K562 (cell line): ENCODE data around the gene PCDHB16. TPM values are rescaled to one million over a fixed set of nuclear protein-coding genes. Genes with fewer than 3 reads are reported as not detected.
A peak's percentile ranks its signal among the peaks of the same experiment; 100 is the strongest.

Experiments
- ATAC-seq: fragments of 200-7000 bp; cut with Tn5 transposase; 3 replicates; pipeline ENCODE4 v1.9.1; 2020; ENCODE audit warnings: moderate library complexity
- BruUV-seq: library from RNA; stranded (reverse); fragments of 400-500 nt; replicated peaks from 2 replicates; lab custom pipeline; 2021; lab: Mats Ljungman, UMichigan
- CTCF ChIA-PET: fragments of 300-600 bp; formaldehyde crosslinking; extraction: SDS; loops from one replicate; lab custom pipeline; 2021; ENCODE audit warnings: low intra/inter-chr PET ratio; lab: Yijun Ruan, JAX
- POLR2A ChIA-PET: fragments of 300-600, 350-650 bp; sonication (Branson Sonifier 250); formaldehyde crosslinking; extraction: SDS; loops from one replicate; lab custom pipeline; 2021; ENCODE audit warnings: antibody characterized with exemption, inconsistent platforms; lab: Yijun Ruan, JAX
- DNase-seq, 4 experiments: peaks; one replicate each; pipeline versions ENCODE4 v3.0.0 to v3.0.0-alpha.2; 2011 to 2018; ENCODE audit warnings: low spot score in 3 of 4, mixed read lengths in 3 of 4; ENCODE audit errors: extremely low read depth in 1 of 4
- FAIRE-seq: peaks from 2 replicates; lab custom pipeline; 2011; peaks lifted over from hg19 to GRCh38; lab: Jason Lieb, UNC
- H2AFZ ChIP-seq: 2 replicates; pipeline ENCODE4 v1.6.0; 2011; ENCODE audit warnings: low read depth, low read length, control low read depth, inconsistent platforms
- H3K27ac ChIP-seq: fragments of 200-600 bp; 3 replicates; pipeline ENCODE4 v1.8.0; 2011; ENCODE audit warnings: low read depth, mild to moderate bottlenecking, control low read depth, inconsistent platforms, low read length, moderate library complexity, mixed read lengths; ENCODE audit errors: extremely low read depth
- H3K27me3 ChIP-seq, 2 experiments: fragments of 300-600 bp in 1 of 2; 2 replicates in 1 of 2; 3 replicates in 1 of 2; pipeline versions ENCODE4 v1.6.0 to v1.8.0; 2011; ENCODE audit warnings: inconsistent platforms in 2 of 2, low read length in 2 of 2, mild to moderate bottlenecking in 1 of 2, mixed read lengths in 1 of 2, moderate library complexity in 1 of 2; ENCODE audit not compliant: control insufficient read depth in 2 of 2, insufficient read depth in 2 of 2
- H3K36me3 ChIP-seq: fragments of 300-600 bp; 3 replicates; pipeline ENCODE4 v1.8.0; 2011; ENCODE audit warnings: mild to moderate bottlenecking, low read length, inconsistent platforms; ENCODE audit not compliant: control insufficient read depth, insufficient read depth
- H3K4me1 ChIP-seq, 2 experiments: fragments of 200-600 bp in 1 of 2; replicated peaks in 1 of 2; 2 replicates in 1 of 2; 3 replicates in 1 of 2; pipeline versions ENCODE4 v1.5.1 to v1.8.0; 2011; ENCODE audit warnings: inconsistent platforms in 2 of 2, low read length in 2 of 2, mild to moderate bottlenecking in 1 of 2, mixed read lengths in 1 of 2, moderate library complexity in 1 of 2; ENCODE audit not compliant: control insufficient read depth in 2 of 2, insufficient read depth in 2 of 2
- H3K4me2 ChIP-seq: 2 replicates; pipeline ENCODE4 v1.6.1; 2011; ENCODE audit warnings: low read length, control low read depth, inconsistent platforms, mixed read lengths; ENCODE audit not compliant: insufficient read depth
- H3K4me3 ChIP-seq: fragments of 200-600 bp; sonication (generic), shearing (Covaris generic); 2 replicates; pipeline ENCODE4 v1.5.1; 2016; ENCODE audit warnings: control low read depth, inconsistent platforms
- H3K79me2 ChIP-seq: fragments of 200-600 bp; 3 replicates; pipeline ENCODE4 v1.8.0; 2011; ENCODE audit warnings: low read length, inconsistent platforms; ENCODE audit not compliant: control insufficient read depth, insufficient read depth
- H3K9ac ChIP-seq, 2 experiments: 2 replicates each; pipeline versions ENCODE4 v1.6.0 to v1.6.1; 2011; ENCODE audit warnings: low read depth in 2 of 2, low read length in 2 of 2, control low read depth in 1 of 2, inconsistent platforms in 1 of 2, mild to moderate bottlenecking in 1 of 2, mixed read lengths in 1 of 2; ENCODE audit not compliant: insufficient read depth in 1 of 2
- H3K9me1 ChIP-seq: one replicate; pipeline ENCODE4 v1.6.0; 2011; ENCODE audit warnings: inconsistent platforms, mild to moderate bottlenecking, low read length, moderate library complexity; ENCODE audit not compliant: control insufficient read depth, insufficient read depth
- H3K9me3 ChIP-seq: replicated peaks from 2 replicates; pipeline ENCODE4 v1.5.1; 2011; ENCODE audit warnings: low read depth, low read length, inconsistent platforms; ENCODE audit not compliant: control insufficient read depth, insufficient read depth
- H4K20me1 ChIP-seq: replicated peaks from 2 replicates; pipeline ENCODE4 v1.6.1; 2011; ENCODE audit warnings: low read length, inconsistent platforms, mixed read lengths; ENCODE audit not compliant: control insufficient read depth, insufficient read depth
- ATF1 ChIP-seq, 2 experiments: fragments of 450-650 bp in 1 of 2; IDR thresholded peaks; 2 replicates each; pipeline ENCODE4 v1.6.1; 2016; ENCODE audit warnings: missing compliant biosample characterization in 1 of 2, missing genetic modification characterization in 1 of 2
- FOXA1 ChIP-seq: fragments of 450-650 bp; IDR thresholded peaks from 2 replicates; pipeline ENCODE4 v1.6.1; 2016; ENCODE audit warnings: mild to moderate bottlenecking, borderline replicate concordance
- TCFL5 ChIP-seq: fragments of 250-450 bp; sonication (Bioruptor Pico); conservative IDR thresholded peaks from 2 replicates; pipeline ENCODE4 v1.6.1; 2021; ENCODE audit warnings: mild to moderate bottlenecking, moderate library complexity, matching md5 sums
- ZFP1 ChIP-seq: fragments of 450-650 bp; formaldehyde crosslinking; IDR thresholded peaks from 2 replicates; pipeline ENCODE4 v1.4.0; 2020; ENCODE audit warnings: mild to moderate bottlenecking, mixed read lengths
- WGBS: fragments of 100-300 bp; shearing (Covaris generic); methylation state at CpG from one replicate; pipeline ENCODE4 v1.1.6; 2016; ENCODE audit warnings: low coverage, mixed read lengths; ENCODE audit not compliant: insufficient coverage; ENCODE audit errors: missing lambda C conversion rate; 5-methylcytosine and 5-hydroxymethylcytosine counted together
- in situ Hi-C: fragments of 300-500 bp; cut with MboI; formaldehyde crosslinking; loops from 4 replicates; pipeline ENCODE4 v1.15.0; 2018; ENCODE audit warnings: inconsistent platforms, mixed read lengths
- intact Hi-C: fragments of 100-400 bp; cut with micrococcal nuclease; formaldehyde crosslinking; loops from 2 replicates; pipeline ENCODE4 v1.14.2; 2022
- polyA plus RNA-seq, 8 experiments: library from polyadenylated mRNA; depleted of rRNA in 4 of 8; stranded (reverse) in 5 of 8; unstranded in 3 of 8; fragments of >200 nt; fragmentation: Nextera tagmentation in 2 of 8; fragmentation: Illumina TruSeq in 1 of 8; extraction: Ambion mirVana in 2 of 8; extraction: Trizol in 1 of 8; gene quantifications; 2 replicates each; pipeline versions ENCODE4 v1.2.1 to v1.2.3, GENCODE V29; 2011 to 2014; ENCODE audit warnings: inconsistent platforms in 1 of 8, missing spikeins in 1 of 8
- total RNA-seq, 7 experiments: library from RNA; depleted of rRNA in 6 of 7; stranded (reverse); fragments of >200 nt in 6 of 7; fragmentation: Illumina TruSeq in 2 of 7; extraction: Trizol in 2 of 7; gene quantifications; 2 replicates each; pipeline versions ENCODE4 v1.2.1 to v1.2.3, GENCODE V29; 2011 to 2021; ENCODE audit warnings: low replicate concordance in 1 of 7
- TF ChIP-seq, protein P1 (sequence below), 3 experiments: IDR thresholded peaks in 2 of 3; conservative IDR thresholded peaks in 1 of 3; 2 replicates each; pipeline ENCODE4 v1.5.1; 2011 to 2012; ENCODE audit warnings: low read length in 3 of 3, mild to moderate bottlenecking in 3 of 3, control low read depth in 2 of 3, improper control_type of control experiment in 1 of 3, inconsistent platforms in 1 of 3, low read depth in 1 of 3, mixed read lengths in 1 of 3, moderate library complexity in 1 of 3; ENCODE audit not compliant: insufficient read depth in 2 of 3

PCDHB16 gene
- total and polyA plus RNA-seq, 9 of the 15 experiments (the other 6 are each of a cell fraction or from before 2014, with no cell fraction given), result not detected

DNA sequence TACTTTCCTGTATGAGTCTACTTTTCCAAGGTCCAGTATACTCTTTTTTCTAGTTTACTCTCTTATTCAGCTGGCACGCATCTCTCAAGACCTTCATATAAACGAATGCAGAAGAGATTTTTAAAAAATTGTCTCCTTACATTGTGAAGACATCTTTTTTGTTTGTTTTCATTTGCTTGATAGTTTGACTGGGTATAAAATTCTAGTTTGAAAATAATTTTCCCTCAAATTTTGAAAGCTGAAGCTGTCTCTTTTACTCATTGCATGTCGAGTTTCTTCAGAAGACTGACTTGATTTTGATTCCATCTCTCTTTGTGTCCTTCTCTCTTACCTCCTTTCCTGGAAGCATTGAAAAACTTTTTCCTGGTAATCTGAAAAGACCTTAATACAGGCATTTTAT lies 14.2 kb downstream of the PCDHB16 start:
- POLR2A ChIA-PET, result interaction anchor here (0.6 to 1.0 kb wide), 2 partner anchors 47 to 65 kb away, joined by 3 read pairs; no protein-coding TSS in a partner anchor
- H3K4me2 ChIP-seq, result no peak overlapping the region
- H3K4me1 ChIP-seq, result no peaks in the 10 kb centered on the region
- no peak for ATAC-seq
- H3K9ac ChIP-seq, result no peak overlapping the region
- FAIRE-seq, result no peak
- no peak overlapping the region for H3K27ac ChIP-seq
- H3K79me2 ChIP-seq, result no peaks in the 10 kb centered on the region
- CTCF ChIA-PET, result no interaction called here
- intact Hi-C loops, result no loop called here
- H3K4me3 ChIP-seq, result no peak overlapping the region
- WGBS, result 0% methylated on average over 3 of the region's 3 CpGs
- no peak for DNase-seq
- H2AFZ ChIP-seq, result no peak overlapping the region
- H4K20me1 ChIP-seq, result no peaks in the 10 kb centered on the region
- no peaks in the 10 kb centered on the region for H3K9me3 ChIP-seq
- BruUV-seq, result no TSS peak
- in situ Hi-C loops, result no loop called here
- no peaks in the 10 kb centered on the region for H3K9me1 ChIP-seq
- no peaks in the 10 kb centered on the region for H3K36me3 ChIP-seq
- no peaks in the 10 kb centered on the region for H3K27me3 ChIP-seq
- TF ChIP-seq TCFL5 (no peak), ZFP1 (peak; percentile 73; the same call in 1 of the 2 replicates), FOXA1 (no peak)
- TF ChIP-seq, all 486 proteins: peak for 1

DNA sequence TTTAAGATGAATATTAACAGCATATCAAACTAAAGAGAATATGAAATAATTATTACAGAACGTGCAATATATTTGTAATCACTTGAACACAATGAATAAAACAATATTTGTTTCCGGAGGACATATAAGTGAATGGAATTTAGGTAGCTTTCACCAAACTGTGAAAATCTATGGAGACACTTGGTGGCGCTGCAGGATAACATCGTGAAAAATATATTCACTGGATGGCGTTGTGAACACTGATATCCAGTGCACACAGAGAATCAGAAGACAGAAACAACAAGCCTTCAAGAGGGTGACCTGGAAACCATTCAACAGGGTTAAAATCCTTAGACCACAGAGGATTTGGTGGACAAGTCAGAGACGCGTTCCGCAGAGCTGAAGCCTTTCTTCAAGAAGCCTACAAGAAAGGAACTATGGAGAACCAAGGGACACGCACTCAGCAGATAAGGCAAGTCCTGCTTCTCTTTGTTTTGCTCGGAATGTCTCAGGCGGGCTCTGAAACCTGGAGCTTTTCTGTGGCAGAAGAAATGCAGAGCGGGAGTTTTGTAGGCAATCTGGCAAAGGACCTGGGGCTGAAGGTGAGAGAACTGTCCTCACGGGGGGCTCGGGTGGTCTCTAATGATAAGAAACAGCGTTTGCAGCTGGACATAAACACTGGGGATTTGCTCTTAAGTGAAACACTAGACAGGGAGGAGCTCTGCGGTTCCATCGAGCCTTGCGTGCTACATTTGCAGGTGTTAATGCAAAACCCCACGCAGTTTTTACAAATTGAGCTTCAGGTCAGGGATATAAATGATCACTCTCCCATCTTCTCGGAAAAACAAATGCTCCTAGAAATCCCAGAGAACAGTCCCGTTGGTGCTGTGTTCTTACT lies 17.4 kb downstream of the PCDHB16 start, which contains the start of gene PCDHB11:
Gene PCDHB11, plus strand, starts transcription at position 269 of the 877 bp plus-strand sequence. Its CDS starts 148 bp downstream, at position 417.
- Histone ChIP-seq H3K4me2 (no peak within 1 kb of the TSS), H3K4me1 (no peaks in the 10 kb centered on the region), H3K4me3 (no peak within 1 kb of the TSS), H3K9me3 (no peaks in the 10 kb centered on the region), H3K9me1 (no peaks in the 10 kb centered on the region), H3K27me3 (no peaks in the 10 kb centered on the region), H3K79me2 (no peaks in the 10 kb centered on the region), H3K36me3 (no peaks in the 10 kb centered on the region), H3K9ac (no peak within 1 kb of the TSS), H2AFZ (no peak within 1 kb of the TSS), H3K27ac (no peak within 1 kb of the TSS), H4K20me1 (no peaks in the 10 kb centered on the region)
- CTCF ChIA-PET, result interaction anchor here (0.6 to 1.1 kb wide), 2 partner anchors 365 to 679 kb away, joined by 3 read pairs; partner anchors contain the start of gene PCDH1
- intact Hi-C loops, result no loop called here
- peak in 1 of 4 experiments; percentile 4 for DNase-seq
- 1% methylated on average over 21 of the region's 21 CpGs for WGBS
- in situ Hi-C loops, result loop anchor here (25.0 kb wide), 1 partner anchor 938 kb away; no protein-coding TSS in a partner anchor
- FAIRE-seq, result no peak
- no peak for ATAC-seq
- BruUV-seq, result no TSS peak
- TF ChIP-seq, protein P1, sequence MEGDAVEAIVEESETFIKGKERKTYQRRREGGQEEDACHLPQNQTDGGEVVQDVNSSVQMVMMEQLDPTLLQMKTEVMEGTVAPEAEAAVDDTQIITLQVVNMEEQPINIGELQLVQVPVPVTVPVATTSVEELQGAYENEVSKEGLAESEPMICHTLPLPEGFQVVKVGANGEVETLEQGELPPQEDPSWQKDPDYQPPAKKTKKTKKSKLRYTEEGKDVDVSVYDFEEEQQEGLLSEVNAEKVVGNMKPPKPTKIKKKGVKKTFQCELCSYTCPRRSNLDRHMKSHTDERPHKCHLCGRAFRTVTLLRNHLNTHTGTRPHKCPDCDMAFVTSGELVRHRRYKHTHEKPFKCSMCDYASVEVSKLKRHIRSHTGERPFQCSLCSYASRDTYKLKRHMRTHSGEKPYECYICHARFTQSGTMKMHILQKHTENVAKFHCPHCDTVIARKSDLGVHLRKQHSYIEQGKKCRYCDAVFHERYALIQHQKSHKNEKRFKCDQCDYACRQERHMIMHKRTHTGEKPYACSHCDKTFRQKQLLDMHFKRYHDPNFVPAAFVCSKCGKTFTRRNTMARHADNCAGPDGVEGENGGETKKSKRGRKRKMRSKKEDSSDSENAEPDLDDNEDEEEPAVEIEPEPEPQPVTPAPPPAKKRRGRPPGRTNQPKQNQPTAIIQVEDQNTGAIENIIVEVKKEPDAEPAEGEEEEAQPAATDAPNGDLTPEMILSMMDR (IDR thresholded peaks at IDR 0.05 in 2 of 3, conservative IDR thresholded peaks at IDR 0.05 in 1 of 3; ENCODE audit: insufficient read depth in 2 of 3, low read depth in 1 of 3, low read length in 3 of 3), result peak; percentile 22 to 42 (median 26); a peak in 3 of 6 replicates
- TF ChIP-seq ATF1 (CRISPR knock-in tag; IDR thresholded peaks at IDR 0.05) (no peak), ATF1 (tag; IDR thresholded peaks at IDR 0.05) (no peak)
- POLR2A ChIA-PET, result no interaction called here
